ENCODE measurements around the gene AUNIP.

GRCh38 chr1:25885602-25886001, 26.3 kb upstream of the AUNIP start:
- no peak for TF ChIP-seq POLR2A (IDR thresholded peaks at IDR 0.05; ENCODE audit: low read length)
- no peak for TF ChIP-seq GATA1 (IDR thresholded peaks at IDR 0.05; ENCODE audit: low read depth, low read length)
